Measurements from ENCODE around the gene SCCPDH. TPM values are rescaled to one million over a fixed set of nuclear protein-coding genes. Genes with fewer than 3 reads are reported as not detected.

SCCPDH gene, protein sequence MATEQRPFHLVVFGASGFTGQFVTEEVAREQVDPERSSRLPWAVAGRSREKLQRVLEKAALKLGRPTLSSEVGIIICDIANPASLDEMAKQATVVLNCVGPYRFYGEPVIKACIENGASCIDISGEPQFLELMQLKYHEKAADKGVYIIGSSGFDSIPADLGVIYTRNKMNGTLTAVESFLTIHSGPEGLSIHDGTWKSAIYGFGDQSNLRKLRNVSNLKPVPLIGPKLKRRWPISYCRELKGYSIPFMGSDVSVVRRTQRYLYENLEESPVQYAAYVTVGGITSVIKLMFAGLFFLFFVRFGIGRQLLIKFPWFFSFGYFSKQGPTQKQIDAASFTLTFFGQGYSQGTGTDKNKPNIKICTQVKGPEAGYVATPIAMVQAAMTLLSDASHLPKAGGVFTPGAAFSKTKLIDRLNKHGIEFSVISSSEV
- polyA plus RNA-seq (2012; rRNA removed), result 32.2 and 36.0 TPM in 2 replicates
- 44.4 and 47.9 TPM in 2 replicates for polyA plus RNA-seq (2012; cell fraction: cytosol; rRNA removed)
- 15.9 and 19.3 TPM in 2 replicates for polyA plus RNA-seq (2012; cell fraction: nucleus; rRNA removed)

DNA sequence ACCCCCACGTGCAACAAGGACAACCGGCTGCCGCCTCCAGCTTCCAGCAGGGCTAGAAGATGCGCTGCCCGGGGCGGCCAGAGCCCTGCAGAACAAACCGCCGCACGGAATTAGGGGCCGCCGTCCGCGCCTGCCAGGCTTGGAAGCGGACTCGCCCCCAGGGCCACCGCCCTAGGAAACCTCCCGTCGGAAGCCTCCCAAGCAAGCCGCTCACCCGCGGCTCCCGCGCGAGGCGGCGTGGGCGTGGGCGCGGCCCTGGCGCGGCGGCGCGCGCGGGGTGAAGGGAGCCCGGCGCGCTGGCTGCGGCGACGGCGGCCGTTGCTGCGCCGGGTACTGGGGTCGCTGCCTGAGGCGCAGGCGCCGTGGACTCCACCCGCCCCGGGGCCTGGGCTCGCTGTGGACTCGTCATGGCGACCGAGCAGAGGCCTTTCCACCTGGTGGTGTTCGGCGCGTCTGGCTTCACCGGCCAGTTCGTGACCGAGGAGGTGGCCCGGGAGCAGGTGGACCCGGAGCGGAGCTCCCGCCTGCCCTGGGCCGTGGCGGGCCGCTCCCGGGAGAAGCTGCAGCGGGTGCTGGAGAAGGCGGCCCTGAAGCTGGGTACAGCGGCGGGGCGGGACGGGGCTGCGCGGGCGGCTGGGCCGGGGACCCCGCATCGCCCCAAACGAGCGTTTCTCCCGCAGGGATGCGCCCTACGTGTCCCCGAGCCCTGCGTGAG is at the start of gene SCCPDH:
TSS of gene SCCPDH (plus strand) at position 394 of the 715 bp plus-strand sequence. CDS start at position 408, 14 bp downstream.
- H3K27ac ChIP-seq (ENCODE audit: low read depth in 2 of 2, low read length in 1 of 2), result peak within 1 kb of the TSS; percentile 86 to 88
- no peaks in the 10 kb centered on the region for H3K9me2 ChIP-seq
- peaks cover 4% of the 10 kb centered on the region for H3F3A ChIP-seq (replicated peaks; ENCODE audit: insufficient read depth)
- H3K9me3 ChIP-seq, result no peaks in the 10 kb centered on the region
- H3K79me2 ChIP-seq (ENCODE audit: insufficient read depth), result peaks cover 50% of the 10 kb centered on the region
- no peaks in the 10 kb centered on the region for H3K27me3 ChIP-seq (ENCODE audit: insufficient read depth)
- peak within 1 kb of the TSS; percentile 85 to 92 for H3K4me3 ChIP-seq (ENCODE audit: low read depth in 2 of 2, low read length in 1 of 2)
- ChIA-PET CTCF (interaction anchor here (0.7 to 1.4 kb wide), 4 partner anchors 15 to 42 kb away, joined by 3 to 10 read pairs (median 4); no protein-coding TSS in a partner anchor), POLR2A (interaction anchor here (0.6 to 1.1 kb wide), 4 partner anchors 11 to 226 kb away, joined by 3 to 7 read pairs (median 4); no protein-coding TSS in a partner anchor)
- peak; percentile 96 for DNase-seq
- 3% methylated on average over 36 of the region's 89 CpGs for WGBS (ENCODE audit: low lambda C conversion rate)
- TF ChIP-seq TAF1 (IDR thresholded peaks at IDR 0.05; ENCODE audit: borderline replicate concordance, low read depth, low read length) (peak; percentile 44), MXI1 (IDR thresholded peaks at IDR 0.05; ENCODE audit: low read depth, low read length) (peak; percentile 72), SIN3A (IDR thresholded peaks at IDR 0.05; ENCODE audit: borderline replicate concordance, low read depth, low read length) (no peak), POLR2AphosphoS5 (IDR thresholded peaks at IDR 0.05; ENCODE audit: low read depth, low read length) (peak; percentile 87), YY1 (IDR thresholded peaks at IDR 0.05; ENCODE audit: low read depth) (peak; percentile 82), FOXM1 (IDR thresholded peaks at IDR 0.05; ENCODE audit: low read depth) (no peak), NRF1 (IDR thresholded peaks at IDR 0.05; ENCODE audit: low read depth, low read length) (peak; percentile 74), SMC3 (IDR thresholded peaks at IDR 0.05; ENCODE audit: low read depth, low read length) (0 out of 2 replicates have a peak, but pooled peaks have one; percentile 0), NFIC (IDR thresholded peaks at IDR 0.05; ENCODE audit: borderline replicate concordance) (no peak), GABPA (IDR thresholded peaks at IDR 0.05; ENCODE audit: low read depth) (no peak)
- TF ChIP-seq, protein P1, sequence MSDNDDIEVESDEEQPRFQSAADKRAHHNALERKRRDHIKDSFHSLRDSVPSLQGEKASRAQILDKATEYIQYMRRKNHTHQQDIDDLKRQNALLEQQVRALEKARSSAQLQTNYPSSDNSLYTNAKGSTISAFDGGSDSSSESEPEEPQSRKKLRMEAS (IDR thresholded peaks at IDR 0.05; ENCODE audit: low read depth), result peak; percentile 88
- peaks cover 24 to 25% of the 10 kb centered on the region in 2 experiments for H3K36me3 ChIP-seq (replicated peaks in 1 of 2; ENCODE audit: control insufficient read depth in 1 of 2, insufficient read depth in 2 of 2, low read length in 1 of 2)
- no peaks in the 10 kb centered on the region for H4K20me1 ChIP-seq (ENCODE audit: insufficient read depth)
- peaks cover 0 to 8% of the 10 kb centered on the region in 2 experiments; a peak in 2 of 4 replicates for H3K4me1 ChIP-seq (ENCODE audit: control insufficient read depth in 1 of 2, insufficient read depth in 2 of 2, low read depth in 1 of 2, low read length in 1 of 2)
- H3K9ac ChIP-seq, result peak within 1 kb of the TSS; percentile 97
- peak within 1 kb of the TSS; percentile 90 for H2AFZ ChIP-seq (ENCODE audit: low read depth)
- peak within 1 kb of the TSS; percentile 78 for H3K4me2 ChIP-seq

DNA sequence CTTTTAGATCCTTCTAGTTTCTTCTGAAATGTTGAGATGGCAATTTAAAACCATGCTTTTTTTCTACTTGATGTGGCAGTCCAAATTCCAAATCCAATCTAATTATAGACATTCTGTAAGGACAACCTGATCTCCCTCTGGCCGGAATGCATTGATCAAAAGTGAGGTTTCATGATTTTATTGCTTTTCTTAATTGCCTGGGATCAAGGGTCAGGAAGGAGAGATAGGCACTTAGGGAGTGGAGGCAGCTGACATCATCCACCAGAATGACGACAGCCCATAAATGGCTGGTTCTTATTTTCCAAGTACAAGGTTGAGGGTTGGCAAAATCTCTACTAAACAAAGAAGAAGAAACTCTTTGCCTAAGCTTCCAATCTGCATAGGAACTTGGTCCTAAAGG is 46.4 kb upstream of the SCCPDH start:
- no peak overlapping the region for H3K4me3 ChIP-seq (ENCODE audit: low read depth in 2 of 2, low read length in 1 of 2)
- no peaks in the 10 kb centered on the region for H3F3A ChIP-seq (replicated peaks; ENCODE audit: insufficient read depth)
- H3K36me3 ChIP-seq (replicated peaks in 1 of 2; ENCODE audit: control insufficient read depth in 1 of 2, insufficient read depth in 2 of 2, low read length in 1 of 2), result peaks cover 0 to 3% of the 10 kb centered on the region in 2 experiments
- peaks cover 0 to 32% of the 10 kb centered on the region in 2 experiments; a peak in 2 of 4 replicates for H3K4me1 ChIP-seq (ENCODE audit: control insufficient read depth in 1 of 2, insufficient read depth in 2 of 2, low read depth in 1 of 2, low read length in 1 of 2)
- ChIA-PET CTCF (interaction anchor here (0.6 to 7.2 kb wide), 3 partner anchors 13 to 182 kb away, joined by 3 to 44 read pairs (median 3); no protein-coding TSS in a partner anchor), POLR2A (no interaction called here)
- H3K4me2 ChIP-seq, result no peak overlapping the region
- H3K9me2 ChIP-seq, result no peaks in the 10 kb centered on the region
- DNase-seq, result no peak
- 95% methylated on average over 2 of the region's 2 CpGs for WGBS (ENCODE audit: low lambda C conversion rate)
- TF ChIP-seq, protein P2, sequence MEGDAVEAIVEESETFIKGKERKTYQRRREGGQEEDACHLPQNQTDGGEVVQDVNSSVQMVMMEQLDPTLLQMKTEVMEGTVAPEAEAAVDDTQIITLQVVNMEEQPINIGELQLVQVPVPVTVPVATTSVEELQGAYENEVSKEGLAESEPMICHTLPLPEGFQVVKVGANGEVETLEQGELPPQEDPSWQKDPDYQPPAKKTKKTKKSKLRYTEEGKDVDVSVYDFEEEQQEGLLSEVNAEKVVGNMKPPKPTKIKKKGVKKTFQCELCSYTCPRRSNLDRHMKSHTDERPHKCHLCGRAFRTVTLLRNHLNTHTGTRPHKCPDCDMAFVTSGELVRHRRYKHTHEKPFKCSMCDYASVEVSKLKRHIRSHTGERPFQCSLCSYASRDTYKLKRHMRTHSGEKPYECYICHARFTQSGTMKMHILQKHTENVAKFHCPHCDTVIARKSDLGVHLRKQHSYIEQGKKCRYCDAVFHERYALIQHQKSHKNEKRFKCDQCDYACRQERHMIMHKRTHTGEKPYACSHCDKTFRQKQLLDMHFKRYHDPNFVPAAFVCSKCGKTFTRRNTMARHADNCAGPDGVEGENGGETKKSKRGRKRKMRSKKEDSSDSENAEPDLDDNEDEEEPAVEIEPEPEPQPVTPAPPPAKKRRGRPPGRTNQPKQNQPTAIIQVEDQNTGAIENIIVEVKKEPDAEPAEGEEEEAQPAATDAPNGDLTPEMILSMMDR (IDR thresholded peaks at IDR 0.05), result no peak
- H4K20me1 ChIP-seq (ENCODE audit: insufficient read depth), result no peaks in the 10 kb centered on the region
- no peak overlapping the region for H2AFZ ChIP-seq (ENCODE audit: low read depth)
- H3K27me3 ChIP-seq (ENCODE audit: insufficient read depth), result no peaks in the 10 kb centered on the region
- H3K9ac ChIP-seq, result no peak overlapping the region
- no peaks in the 10 kb centered on the region for H3K9me3 ChIP-seq
- H3K27ac ChIP-seq (ENCODE audit: low read depth in 2 of 2, low read length in 1 of 2), result no peak overlapping the region
- H3K79me2 ChIP-seq (ENCODE audit: insufficient read depth), result no peaks in the 10 kb centered on the region
